Fibroblast of the conjunctiva (primary cell): ENCODE data around the gene FMN1.
"Not testable (repeated sequence)": the region's sequence is repeated elsewhere in the genome, so short reads cannot be mapped to it uniquely, and the experiment has no call there.

ENCODE experiments used
- DNase-seq: peaks from one replicate; pipeline ENCODE4 v3.0.0-alpha.2; 2010; ENCODE audit warnings: low read depth

Gene FMN1

GRCh38 chr15:32853592-32853991, 340.9 kb downstream of the FMN1 start:
- no peak for DNase-seq

GRCh38 chr15:32852771-32853170, 341.7 kb downstream of the FMN1 start:
- DNase-seq: no peak

GRCh38 chr15:32852017-32852416, 342.5 kb downstream of the FMN1 start:
- no peak for DNase-seq

DNA sequence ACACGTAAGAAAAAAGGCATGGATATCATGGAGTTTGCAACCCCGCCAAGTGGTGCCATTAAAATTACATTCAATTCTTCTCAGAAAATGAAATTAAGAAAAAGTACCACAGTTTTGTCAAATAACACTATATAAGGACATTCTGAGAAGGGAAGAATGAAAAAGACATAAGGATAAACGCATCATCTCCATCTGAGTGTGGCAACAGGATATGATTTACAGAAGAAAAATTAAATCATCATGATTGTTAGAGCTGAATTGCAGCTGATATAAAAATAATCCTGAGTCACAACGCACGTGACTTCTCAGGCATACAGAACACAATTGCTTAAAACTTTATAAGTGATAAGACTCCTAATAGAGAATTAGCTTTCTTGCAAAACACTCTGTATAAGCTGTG, 342.9 kb downstream of the FMN1 start:
- no peak for DNase-seq

DNA sequence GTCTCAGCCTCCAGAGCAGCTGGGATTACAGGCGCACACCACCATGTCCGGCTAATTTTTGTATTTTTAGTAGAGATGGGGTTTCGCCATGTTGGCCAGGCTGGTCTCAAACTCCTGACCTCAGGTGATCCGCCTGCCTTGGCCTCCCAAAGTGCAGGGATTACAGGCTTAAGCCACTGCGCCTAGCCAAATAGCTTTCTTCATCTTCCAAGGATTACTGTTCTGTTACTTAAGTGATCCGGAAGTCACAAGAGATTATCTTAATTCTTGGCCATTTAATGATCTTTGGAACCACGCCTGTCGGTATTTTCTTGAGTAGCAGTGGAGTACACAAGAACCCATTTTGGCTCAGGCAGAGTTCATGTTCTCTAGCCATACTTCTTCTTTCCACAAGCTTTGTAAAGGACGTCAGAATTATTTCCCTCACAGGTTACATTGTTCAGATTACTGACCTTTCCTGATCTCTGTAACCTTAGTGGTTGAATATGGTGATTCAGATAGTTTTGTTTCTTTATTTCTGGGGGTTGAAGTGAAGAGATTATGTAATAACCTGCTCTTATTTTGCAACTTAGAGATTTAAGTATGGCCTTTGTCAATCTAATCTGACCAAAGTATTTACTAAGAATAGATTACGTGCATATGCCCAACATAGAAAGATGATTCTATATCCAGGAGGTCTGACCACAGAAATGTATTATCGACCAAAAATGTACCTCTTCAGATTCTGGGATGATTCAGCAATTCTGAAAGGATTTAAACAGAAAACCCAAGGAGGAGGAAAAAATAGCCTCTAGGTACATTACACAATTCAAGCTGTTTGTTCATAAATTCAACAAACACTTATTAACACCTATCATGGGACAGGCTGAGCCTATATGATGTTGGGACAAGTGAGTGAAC, 344.5 kb downstream of the FMN1 start:
- DNase-seq: peak; percentile 35

- DNase-seq: not testable (repeated sequence)
Measured at GRCh38 chr15:32846671-32847070, 347.8 kb downstream of the FMN1 start.

- DNase-seq: no peak
Measured at GRCh38 chr15:32844118-32844711, 350.3 kb downstream of the FMN1 start.

DNA sequence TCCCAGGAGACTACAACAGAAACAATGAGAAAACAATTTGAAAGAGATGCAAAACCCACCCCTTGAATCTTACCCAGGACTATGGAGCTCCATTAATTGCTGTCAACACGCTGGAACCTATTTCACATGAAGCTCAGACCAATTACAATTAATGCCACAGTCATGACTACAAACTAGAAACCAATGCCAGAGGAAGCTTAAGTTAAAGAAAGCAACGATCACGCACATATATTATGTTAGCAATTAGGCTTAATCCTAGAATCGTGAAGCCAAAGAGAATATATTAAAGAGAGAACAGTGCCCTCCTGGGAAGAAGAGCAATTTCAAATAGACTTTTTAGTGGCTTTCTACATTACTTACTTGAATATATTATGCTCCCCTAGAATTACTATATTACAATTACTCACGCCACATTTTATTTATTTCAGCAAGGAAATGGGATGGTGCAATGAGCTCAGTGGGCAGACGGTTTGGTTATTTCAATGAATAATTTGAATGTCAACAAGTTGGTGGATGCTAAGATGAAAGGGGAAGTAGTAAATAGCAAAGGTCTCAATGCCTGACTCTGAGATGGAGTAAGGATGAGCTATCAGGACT, 351.2 kb downstream of the FMN1 start:
- DNase-seq: no peak

DNA sequence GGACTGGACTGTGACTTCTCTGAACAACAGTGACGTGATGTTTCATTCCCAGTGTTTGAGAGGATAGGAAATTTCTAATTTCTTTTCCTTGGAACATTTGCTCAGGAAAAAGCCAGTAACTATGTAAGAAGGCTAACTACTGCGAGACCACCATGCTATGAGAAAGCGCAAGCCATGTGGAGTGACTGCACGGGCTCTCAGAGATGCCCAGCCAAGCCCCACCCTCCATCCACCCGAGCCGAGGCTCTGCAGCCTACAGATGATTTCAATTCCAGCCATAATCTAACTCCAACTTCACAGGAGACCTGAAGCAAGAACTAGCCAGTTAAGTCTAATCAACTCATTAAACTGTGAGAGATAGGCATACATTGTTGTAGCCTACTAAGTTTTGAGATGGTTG, 352.4 kb downstream of the FMN1 start:
- no peak for DNase-seq

GRCh38 chr15:32840507-32841245, 353.8 kb downstream of the FMN1 start:
- DNase-seq: no peak

GRCh38 chr15:32838820-32839219, 355.7 kb downstream of the FMN1 start:
- no peak for DNase-seq

DNA sequence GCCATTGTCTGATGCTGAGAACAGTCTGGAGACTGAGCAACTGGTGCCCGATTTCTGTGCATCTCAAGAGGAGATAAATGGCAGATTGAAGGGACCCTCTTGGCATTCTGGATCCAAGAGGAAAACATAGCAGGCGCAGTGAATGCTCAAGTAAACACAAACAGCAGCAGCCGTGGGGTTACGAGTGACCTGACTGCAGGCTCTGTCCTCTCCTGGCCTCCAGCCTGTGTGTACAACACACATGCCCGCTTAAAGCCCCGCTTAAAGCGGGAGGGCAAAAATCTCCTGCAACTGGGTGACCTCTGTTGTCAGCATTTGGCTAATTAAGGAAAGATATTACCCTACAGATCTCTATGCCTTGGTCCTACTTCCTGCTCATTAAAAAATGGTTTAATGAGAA, 356.2 kb downstream of the FMN1 start:
- DNase-seq: no peak

DNA sequence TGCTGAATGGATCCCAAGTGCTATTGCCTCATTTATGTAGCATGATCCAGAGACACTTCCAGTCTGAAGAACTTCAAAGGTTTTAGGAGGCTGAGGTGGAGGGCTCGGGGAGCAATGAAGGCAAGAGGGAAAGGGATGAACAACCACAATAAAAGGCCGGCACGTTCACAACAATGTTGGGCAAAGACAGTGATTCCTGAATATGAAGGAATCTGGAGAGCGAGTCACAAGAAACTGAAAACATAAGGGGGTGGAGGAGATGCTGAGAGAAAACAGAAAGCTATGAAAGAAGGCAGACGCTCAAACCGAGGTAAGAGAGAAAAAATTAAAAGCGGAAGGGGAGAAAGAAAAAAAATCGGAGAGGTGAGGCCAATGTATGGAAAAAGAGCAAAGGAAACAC, 356.6 kb downstream of the FMN1 start:
- no peak for DNase-seq

- no peak for DNase-seq
Measured at GRCh38 chr15:32834156-32834555, 360.4 kb downstream of the FMN1 start.

GRCh38 chr15:32833379-32833821, 361.1 kb downstream of the FMN1 start:
- DNase-seq: no peak

DNA sequence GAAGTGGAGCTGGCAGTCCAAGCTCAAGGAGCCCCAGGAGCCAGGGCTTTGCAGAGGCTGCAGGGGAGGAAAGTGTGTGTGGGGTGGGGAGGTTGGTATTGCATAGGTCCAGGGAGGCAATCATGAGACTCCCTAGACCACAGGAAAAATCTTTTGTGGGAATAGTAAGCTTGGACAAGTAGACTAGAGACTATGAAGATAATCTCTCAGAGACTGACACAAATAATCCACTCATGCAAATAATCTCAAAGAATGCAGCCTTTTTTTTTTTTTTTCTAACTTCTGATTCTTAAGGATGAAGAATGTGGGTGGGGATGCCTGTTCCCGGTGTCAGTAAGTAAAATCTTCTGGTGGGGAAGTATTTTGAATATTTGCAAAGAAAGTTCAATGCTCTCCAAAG, 363.0 kb downstream of the FMN1 start:
- DNase-seq: no peak

DNA sequence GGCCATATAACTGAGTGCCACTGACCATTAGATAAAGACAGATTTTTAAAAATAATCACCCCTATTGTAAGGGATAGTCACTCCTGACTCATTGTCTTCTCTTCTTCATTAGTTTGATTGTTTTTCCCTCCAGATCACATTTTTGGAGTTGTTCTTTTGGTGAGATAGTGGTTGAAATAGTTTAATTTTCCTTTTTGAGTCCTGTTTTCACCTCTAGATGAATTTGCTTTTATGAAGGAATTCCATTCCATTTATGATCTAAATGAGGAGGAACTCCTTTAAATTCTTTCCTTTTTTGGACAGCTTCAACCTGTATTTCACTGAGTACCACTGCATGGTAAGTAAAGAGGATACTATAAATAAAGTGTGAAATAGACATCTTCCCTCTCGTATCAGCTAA, 364.3 kb downstream of the FMN1 start:
- no peak for DNase-seq

DNA sequence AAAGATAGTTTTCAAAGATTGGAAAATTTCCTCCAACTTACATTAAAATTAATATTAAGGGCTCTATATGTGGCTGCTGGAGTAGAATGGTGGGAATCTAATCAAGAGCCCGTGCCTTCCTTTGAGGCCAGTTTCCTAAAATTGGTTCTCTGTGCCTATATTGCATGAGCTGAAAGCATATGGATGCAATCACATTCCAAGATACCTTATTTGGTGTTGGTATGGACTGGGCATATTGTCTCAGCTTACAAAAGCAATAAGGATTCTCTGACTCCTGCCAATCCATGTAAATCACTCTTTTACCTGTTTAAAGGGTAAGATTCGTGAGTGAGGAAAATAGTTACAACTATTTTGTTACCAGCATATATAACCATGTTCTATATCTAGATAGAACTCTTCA, 365.1 kb downstream of the FMN1 start:
- DNase-seq: no peak

GRCh38 chr15:32828507-32829186, 365.9 kb downstream of the FMN1 start:
- DNase-seq: peak; percentile 54

DNA sequence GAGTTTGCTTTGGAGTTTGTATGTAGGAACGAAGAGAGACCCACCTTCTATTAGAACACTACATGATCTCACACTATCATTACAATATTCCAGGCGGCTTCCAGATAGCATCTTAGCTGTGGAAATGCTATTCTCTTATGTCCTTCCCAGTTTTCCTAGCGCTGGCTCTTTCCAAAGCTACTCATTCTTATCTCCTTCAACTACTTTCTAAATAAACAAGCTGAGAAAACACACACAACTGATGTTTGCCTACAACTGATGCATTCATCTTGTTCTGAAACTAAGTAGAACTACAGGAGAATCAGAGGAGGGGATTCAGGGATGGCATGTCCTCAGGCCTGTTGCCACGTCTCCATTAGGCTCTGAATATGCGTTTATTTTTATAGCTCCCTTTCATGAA, 367.8 kb downstream of the FMN1 start:
- no peak for DNase-seq

DNA sequence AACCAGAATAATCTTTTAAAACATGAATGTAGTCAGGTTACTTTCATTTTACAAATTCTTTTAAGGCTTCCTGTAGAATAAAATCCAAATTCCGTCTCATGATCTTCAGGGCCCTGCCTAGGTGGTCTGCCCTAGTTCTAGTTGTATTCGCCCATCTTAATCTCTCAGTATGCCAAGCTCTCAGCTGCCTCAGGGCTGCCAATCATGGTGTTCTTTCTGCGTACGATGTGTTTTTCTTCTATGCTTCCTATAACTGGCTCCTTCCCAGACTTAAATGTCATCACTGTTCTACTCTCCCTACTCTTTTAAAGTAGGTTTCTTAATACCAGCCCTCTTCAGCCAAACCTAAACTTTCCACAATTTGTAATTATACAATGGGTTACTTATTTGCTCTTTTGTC, 369.3 kb downstream of the FMN1 start:
- no peak for DNase-seq

DNA sequence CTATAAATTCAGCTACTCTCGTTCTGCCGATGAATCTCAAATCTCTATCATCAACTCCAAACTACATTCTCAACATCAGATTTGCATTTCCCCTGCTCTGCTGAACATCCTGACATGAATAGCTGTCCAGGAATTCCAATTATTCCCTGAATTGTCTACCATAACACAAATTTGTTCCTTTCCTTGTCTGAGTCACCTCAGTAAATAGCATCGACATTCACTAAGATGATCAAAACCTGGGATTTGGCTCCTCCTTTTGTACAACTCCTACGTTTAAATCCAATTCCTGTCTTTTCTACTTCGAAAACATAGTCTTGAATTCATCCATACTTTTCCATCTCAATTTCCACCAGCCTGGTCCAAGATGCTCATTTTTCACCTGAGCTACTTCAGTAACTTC, 369.7 kb downstream of the FMN1 start:
- DNase-seq: no peak
